Measurements from ENCODE around the gene GLCCI1.
"Not testable (repeated sequence)": the region's sequence is repeated elsewhere in the genome, so short reads cannot be mapped to it uniquely, and the experiment has no call there.

GLCCI1 gene

DNA sequence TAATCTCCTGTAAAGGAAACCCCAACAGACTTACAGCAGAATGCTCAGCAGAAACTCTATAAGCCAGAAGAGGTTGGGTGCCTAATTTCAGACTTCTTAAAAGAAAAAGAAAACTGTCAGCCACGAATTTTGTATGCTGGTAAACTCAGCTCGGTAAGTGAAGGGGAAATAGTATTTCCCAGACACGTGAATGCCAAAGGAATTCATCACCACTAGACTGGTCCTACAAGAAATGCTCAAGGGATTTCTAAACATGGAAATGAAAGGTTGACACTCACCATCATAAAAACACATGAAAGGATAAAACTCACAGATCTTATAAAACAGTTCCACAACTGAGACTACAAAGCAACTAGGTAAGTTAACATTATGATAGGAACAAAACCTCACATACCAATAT lies 68.6 kb downstream of the GLCCI1 start:
- POLR2A ChIA-PET, result no interaction called here
- CTCF ChIA-PET, result no interaction called here
- no peak for DNase-seq (ENCODE audit: extremely low spot score)
- TF ChIP-seq FOXA1 (IDR thresholded peaks at IDR 0.05), result no peak

DNA sequence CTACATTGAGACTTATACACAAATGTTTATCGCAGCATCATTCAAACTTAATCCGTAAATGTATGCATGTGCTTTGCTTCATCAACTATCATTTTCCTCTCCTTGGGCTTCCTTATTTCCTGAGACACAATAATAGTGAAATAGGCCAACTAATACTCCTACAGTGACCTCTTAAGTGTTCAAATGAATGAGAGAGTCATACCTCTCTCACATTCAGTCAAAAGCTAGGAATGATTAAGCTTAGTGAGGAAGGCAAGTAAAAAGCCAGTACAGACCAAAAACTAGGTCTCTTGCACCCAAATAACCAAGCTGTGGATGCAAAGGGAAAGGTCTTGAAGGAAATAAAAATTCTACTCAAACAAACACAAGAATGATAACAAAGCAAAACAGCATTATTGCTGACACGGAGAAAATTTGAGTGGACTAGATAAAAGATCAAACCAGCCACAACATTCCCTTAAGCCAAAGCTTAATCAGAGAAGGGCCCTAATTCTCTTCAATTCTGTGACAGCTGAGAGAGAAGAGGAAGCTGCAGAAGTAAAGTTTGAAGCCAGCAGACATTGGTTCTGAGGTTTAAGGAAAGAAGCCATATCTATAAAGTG lies 72.3 kb downstream of the GLCCI1 start:
- ChIA-PET POLR2A (no interaction called here), CTCF (no interaction called here)
- DNase-seq (ENCODE audit: extremely low spot score), result no peak
- no peak for TF ChIP-seq TARDBP (IDR thresholded peaks at IDR 0.05)
- TF ChIP-seq BHLHE40 (IDR thresholded peaks at IDR 0.05; ENCODE audit: borderline replicate concordance), result no peak
- no peak for TF ChIP-seq HDGF (IDR thresholded peaks at IDR 0.05; ENCODE audit: borderline replicate concordance)
- TF ChIP-seq LEF1 (IDR thresholded peaks at IDR 0.05; ENCODE audit: borderline replicate concordance), result no peak
- no peak for TF ChIP-seq FOXA1 (IDR thresholded peaks at IDR 0.05)
- no peak for TF ChIP-seq ARNT (IDR thresholded peaks at IDR 0.05)
- TF ChIP-seq ZNF384 (IDR thresholded peaks at IDR 0.05), result no peak
- TF ChIP-seq, protein P1, sequence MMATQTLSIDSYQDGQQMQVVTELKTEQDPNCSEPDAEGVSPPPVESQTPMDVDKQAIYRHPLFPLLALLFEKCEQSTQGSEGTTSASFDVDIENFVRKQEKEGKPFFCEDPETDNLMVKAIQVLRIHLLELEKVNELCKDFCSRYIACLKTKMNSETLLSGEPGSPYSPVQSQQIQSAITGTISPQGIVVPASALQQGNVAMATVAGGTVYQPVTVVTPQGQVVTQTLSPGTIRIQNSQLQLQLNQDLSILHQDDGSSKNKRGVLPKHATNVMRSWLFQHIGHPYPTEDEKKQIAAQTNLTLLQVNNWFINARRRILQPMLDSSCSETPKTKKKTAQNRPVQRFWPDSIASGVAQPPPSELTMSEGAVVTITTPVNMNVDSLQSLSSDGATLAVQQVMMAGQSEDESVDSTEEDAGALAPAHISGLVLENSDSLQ (IDR thresholded peaks at IDR 0.05), result no peak
- no peak for TF ChIP-seq ELF4 (IDR thresholded peaks at IDR 0.05)
- TF ChIP-seq FOXM1 (IDR thresholded peaks at IDR 0.05; ENCODE audit: borderline replicate concordance), result no peak
- TF ChIP-seq SUZ12 (IDR thresholded peaks at IDR 0.05), result no peak
- no peak for TF ChIP-seq FOXK2 (IDR thresholded peaks at IDR 0.05)

DNA sequence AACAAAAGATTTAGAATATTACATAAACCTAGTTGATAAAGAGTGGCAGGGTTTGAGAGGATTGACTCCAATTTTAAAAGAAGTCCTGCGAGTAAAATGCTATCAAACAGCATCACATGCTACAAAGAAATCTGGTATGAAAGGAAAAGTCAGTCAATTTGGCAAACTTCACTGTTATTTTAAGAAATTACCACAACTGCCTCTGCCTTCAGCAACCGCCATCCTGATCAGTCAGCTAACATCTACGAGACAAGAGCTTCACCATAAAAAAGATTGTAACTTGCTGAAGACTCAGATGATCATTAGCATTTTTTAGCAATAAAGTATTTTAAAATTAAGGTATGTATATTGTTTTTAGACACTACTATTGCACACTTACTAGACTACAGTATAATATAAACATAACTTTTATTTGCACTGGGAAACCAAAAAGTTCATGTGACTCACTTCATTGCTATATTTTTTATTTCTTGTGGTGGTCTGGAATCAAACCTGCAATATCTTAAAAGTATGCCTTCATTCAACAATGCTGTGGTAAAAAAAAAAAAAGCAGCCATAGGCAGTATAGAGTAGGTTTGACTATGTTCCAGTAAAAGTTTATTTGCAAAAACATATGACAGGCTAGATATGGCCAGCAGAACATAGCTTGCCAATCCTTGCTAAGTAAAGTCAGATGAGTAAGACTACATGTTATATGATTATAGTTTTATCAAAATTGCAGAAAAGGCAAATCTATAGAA lies 74.4 kb downstream of the GLCCI1 start:
- ChIA-PET CTCF (interaction anchor here (0.6 kb wide), 1 partner anchor 695 kb away, joined by 3 read pairs; no protein-coding TSS in a partner anchor), POLR2A (no interaction called here)
- no peak for TF ChIP-seq HDGF (IDR thresholded peaks at IDR 0.05; ENCODE audit: borderline replicate concordance)
- no peak for TF ChIP-seq SP1 (IDR thresholded peaks at IDR 0.05)
- no peak for TF ChIP-seq CTBP1 (IDR thresholded peaks at IDR 0.05; ENCODE audit: borderline replicate concordance)
- no peak for TF ChIP-seq BHLHE40 (IDR thresholded peaks at IDR 0.05; ENCODE audit: borderline replicate concordance)
- TF ChIP-seq, protein P1 (IDR thresholded peaks at IDR 0.05), result no peak
- no peak for TF ChIP-seq TARDBP (IDR thresholded peaks at IDR 0.05)
- no peak for DNase-seq (ENCODE audit: extremely low spot score)

DNA sequence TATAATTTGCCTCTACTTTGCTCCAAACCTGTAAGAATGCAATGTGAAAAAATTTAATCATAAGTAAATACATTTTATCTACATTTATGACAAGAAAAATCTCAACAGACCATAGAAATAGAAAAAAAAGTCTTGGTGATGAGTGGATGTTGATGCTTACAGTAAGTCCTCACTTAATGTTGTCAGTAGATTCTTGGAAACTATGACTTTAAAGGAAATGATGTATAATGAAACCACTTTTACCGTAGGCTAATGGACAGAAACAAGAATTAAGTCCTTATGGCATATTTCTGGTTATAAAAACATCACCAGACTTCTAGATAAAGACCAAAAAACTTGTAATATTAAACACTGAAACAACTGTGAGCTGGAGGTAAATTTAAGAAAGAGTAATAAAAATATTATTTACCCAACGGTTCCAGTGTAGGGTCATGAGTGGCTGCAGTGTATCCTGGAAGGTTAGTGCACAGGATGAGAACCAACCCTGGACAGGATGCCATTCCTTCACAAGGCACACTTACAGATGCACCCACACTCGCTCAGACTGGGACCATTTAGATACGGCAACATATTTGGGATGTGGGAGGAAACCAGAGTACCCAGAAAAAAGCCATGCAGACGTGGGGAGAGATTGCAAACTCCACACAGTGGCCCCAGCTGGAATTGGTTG lies 76.3 kb downstream of the GLCCI1 start:
- ChIA-PET CTCF (no interaction called here), POLR2A (no interaction called here)
- TF ChIP-seq FOXM1 (IDR thresholded peaks at IDR 0.05; ENCODE audit: borderline replicate concordance) (no peak), NFRKB (IDR thresholded peaks at IDR 0.05) (no peak), ZNF384 (IDR thresholded peaks at IDR 0.05) (no peak), L3MBTL2 (conservative IDR thresholded peaks at IDR 0.05) (no peak), FOXK2 (IDR thresholded peaks at IDR 0.05) (no peak), SUZ12 (IDR thresholded peaks at IDR 0.05) (no peak), SP1 (IDR thresholded peaks at IDR 0.05) (no peak), CTBP1 (IDR thresholded peaks at IDR 0.05; ENCODE audit: borderline replicate concordance) (no peak), TARDBP (IDR thresholded peaks at IDR 0.05) (no peak), ARNT (IDR thresholded peaks at IDR 0.05) (no peak), FOXA1 (IDR thresholded peaks at IDR 0.05) (no peak), ELF4 (IDR thresholded peaks at IDR 0.05) (no peak), HDGF (IDR thresholded peaks at IDR 0.05; ENCODE audit: borderline replicate concordance) (no peak), BHLHE40 (IDR thresholded peaks at IDR 0.05; ENCODE audit: borderline replicate concordance) (no peak), LEF1 (IDR thresholded peaks at IDR 0.05; ENCODE audit: borderline replicate concordance) (no peak)
- TF ChIP-seq, protein P1 (IDR thresholded peaks at IDR 0.05), result no peak
- DNase-seq (ENCODE audit: extremely low spot score), result no peak

DNA sequence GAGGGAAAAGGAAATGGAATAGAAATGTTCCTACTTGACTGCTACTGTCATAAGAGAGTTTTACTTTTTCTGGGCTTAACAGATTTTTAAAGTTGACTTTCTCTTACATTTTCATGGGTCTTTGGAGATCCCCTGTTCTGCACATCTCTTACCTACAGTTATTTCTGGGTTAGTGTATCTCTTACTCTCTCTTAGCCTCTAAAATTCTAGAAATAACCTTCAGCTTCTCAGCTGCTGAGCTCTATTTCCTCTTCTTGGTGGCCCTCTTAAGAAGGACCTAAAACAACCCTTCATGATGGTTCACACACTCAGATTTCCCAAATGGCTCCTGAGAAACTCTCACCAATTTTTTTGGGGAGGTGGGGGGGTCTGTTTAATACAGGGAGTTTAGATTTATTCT lies 79.5 kb downstream of the GLCCI1 start:
- CTCF ChIA-PET; POLR2A ChIA-PET; DNase-seq (ENCODE audit: extremely low spot score): not testable (repeated sequence)

DNA sequence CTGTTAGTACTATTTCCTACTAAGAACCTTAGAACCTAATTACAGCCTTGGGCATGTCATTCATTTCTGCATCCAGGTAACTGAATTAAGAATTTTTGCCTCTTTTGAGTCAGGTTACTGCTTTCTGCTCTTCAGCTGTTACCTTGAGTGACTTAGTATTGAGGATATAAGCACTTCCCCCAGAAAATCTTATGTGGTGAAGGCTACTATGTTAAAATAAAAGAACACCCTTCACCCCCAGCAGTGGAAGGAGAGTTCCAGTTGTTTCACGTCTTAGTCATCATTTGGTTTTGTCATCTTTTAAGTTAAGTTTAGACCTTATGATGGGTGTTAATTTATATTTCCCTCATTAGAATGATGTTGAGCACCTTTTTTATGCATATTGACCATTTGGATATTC lies 82.8 kb downstream of the GLCCI1 start:
- ChIA-PET CTCF (no interaction called here), POLR2A (no interaction called here)
- TF ChIP-seq ARNT (IDR thresholded peaks at IDR 0.05), result no peak
- TF ChIP-seq, protein P1 (IDR thresholded peaks at IDR 0.05), result no peak
- no peak for TF ChIP-seq HDGF (IDR thresholded peaks at IDR 0.05; ENCODE audit: borderline replicate concordance)
- TF ChIP-seq L3MBTL2 (conservative IDR thresholded peaks at IDR 0.05), result no peak
- TF ChIP-seq NFRKB (IDR thresholded peaks at IDR 0.05), result no peak
- no peak for TF ChIP-seq TARDBP (IDR thresholded peaks at IDR 0.05)
- no peak for TF ChIP-seq CTBP1 (IDR thresholded peaks at IDR 0.05; ENCODE audit: borderline replicate concordance)
- no peak for TF ChIP-seq SUZ12 (IDR thresholded peaks at IDR 0.05)
- TF ChIP-seq FOXK2 (IDR thresholded peaks at IDR 0.05), result no peak
- no peak for TF ChIP-seq ELF4 (IDR thresholded peaks at IDR 0.05)
- TF ChIP-seq LEF1 (IDR thresholded peaks at IDR 0.05; ENCODE audit: borderline replicate concordance), result no peak
- no peak for DNase-seq (ENCODE audit: extremely low spot score)

Measured in HEK293T (cell line).